Measurements from ENCODE around the gene TBX3. TPM values are rescaled to one million over a fixed set of nuclear protein-coding genes. Genes with fewer than 3 reads are reported as not detected.

Gene TBX3
- total and polyA plus RNA-seq, 2 donors (not counting 3 experiments of a cell fraction or from before 2014, with no cell fraction given), result 0.52 to 2.0 TPM

DNA sequence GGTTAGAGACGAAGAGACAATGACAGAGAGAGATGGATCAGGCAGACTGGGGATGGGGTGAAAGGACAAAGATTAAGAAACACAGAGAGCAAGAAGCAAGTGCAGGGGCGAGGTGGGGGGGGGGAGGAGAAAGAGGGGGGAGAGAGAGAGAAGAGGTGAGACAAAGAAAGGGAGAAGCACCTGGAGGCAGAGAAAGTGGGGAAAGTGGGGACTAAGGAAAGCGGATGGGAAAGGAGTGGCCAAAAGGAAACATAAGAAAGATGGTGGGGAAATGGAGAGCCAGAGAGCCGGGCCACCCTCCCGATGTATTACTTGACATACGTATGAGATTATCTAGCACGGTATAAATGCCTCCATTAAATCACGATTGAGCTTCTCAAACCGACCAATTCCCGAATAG is 18.5 kb upstream of the TBX3 start:
- dilution Hi-C loops (cut with MboI; ENCODE audit: extremely low pct_ligation_motif_present, low sequenced_read_pairs) (no loop called here), intact Hi-C loops (cut with micrococcal nuclease) (no loop called here)
- H3K4me2 ChIP-seq (ENCODE audit: insufficient read depth, low read length), result no peak overlapping the region
- no peaks in the 10 kb centered on the region for H3K9me1 ChIP-seq (replicated peaks; ENCODE audit: control insufficient read depth, extremely low read depth, insufficient read depth, low read length)
- H3K9me3 ChIP-seq (replicated peaks; ENCODE audit: control insufficient read depth, insufficient read depth, low read length), result no peaks in the 10 kb centered on the region
- H2AFZ ChIP-seq (ENCODE audit: low read depth, low read length), result no peak overlapping the region
- ChIA-PET CTCF (interaction anchor here (1.0 to 1.2 kb wide), 2 partner anchors 40 to 1215 kb away, joined by 3 read pairs; no protein-coding TSS in a partner anchor), POLR2A (no interaction called here)
- H3K27me3 ChIP-seq (ENCODE audit: control insufficient read depth in 2 of 2, insufficient read depth in 2 of 2, low read length in 2 of 2), result peaks cover 34 to 38% of the 10 kb centered on the region in 2 experiments
- H3K79me2 ChIP-seq (ENCODE audit: control insufficient read depth, insufficient read depth, low read length), result no peaks in the 10 kb centered on the region
- no peak for DNase-seq (ENCODE audit: low read depth, low spot score)
- no peak overlapping the region for H3K9ac ChIP-seq (replicated peaks; ENCODE audit: extremely low read depth, insufficient read depth, low read length)
- H3K36me3 ChIP-seq (ENCODE audit: control insufficient read depth in 2 of 2, extremely low read depth in 1 of 2, insufficient read depth in 2 of 2, low read length in 2 of 2), result no peaks in the 10 kb centered on the region
- H4K20me1 ChIP-seq (replicated peaks; ENCODE audit: control insufficient read depth, extremely low read depth, insufficient read depth, low read length), result no peaks in the 10 kb centered on the region
- TF ChIP-seq EZH2 (IDR thresholded peaks at IDR 0.05; ENCODE audit: borderline replicate concordance, low read depth, low read length, severe bottlenecking) (no peak), POLR2AphosphoS5 (IDR thresholded peaks at IDR 0.05; ENCODE audit: insufficient read depth, low read depth, low read length) (no peak), GATA2 (IDR thresholded peaks at IDR 0.05; ENCODE audit: insufficient read depth, insufficient read length, low read depth, low read length) (no peak), FOS (IDR thresholded peaks at IDR 0.05; ENCODE audit: borderline replicate concordance, insufficient read depth, low read length) (no peak), POLR2A (IDR thresholded peaks at IDR 0.05; ENCODE audit: low read depth, low read length) (no peak), JUN (IDR thresholded peaks at IDR 0.05; ENCODE audit: borderline replicate concordance, insufficient read depth, insufficient read length, low read depth) (no peak), MYC (IDR thresholded peaks at IDR 0.05; ENCODE audit: low read depth, low read length) (no peak)
- TF ChIP-seq, protein P1, sequence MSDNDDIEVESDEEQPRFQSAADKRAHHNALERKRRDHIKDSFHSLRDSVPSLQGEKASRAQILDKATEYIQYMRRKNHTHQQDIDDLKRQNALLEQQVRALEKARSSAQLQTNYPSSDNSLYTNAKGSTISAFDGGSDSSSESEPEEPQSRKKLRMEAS (IDR thresholded peaks at IDR 0.05; ENCODE audit: insufficient read depth, insufficient read length), result no peak
- TF ChIP-seq, protein P2, sequence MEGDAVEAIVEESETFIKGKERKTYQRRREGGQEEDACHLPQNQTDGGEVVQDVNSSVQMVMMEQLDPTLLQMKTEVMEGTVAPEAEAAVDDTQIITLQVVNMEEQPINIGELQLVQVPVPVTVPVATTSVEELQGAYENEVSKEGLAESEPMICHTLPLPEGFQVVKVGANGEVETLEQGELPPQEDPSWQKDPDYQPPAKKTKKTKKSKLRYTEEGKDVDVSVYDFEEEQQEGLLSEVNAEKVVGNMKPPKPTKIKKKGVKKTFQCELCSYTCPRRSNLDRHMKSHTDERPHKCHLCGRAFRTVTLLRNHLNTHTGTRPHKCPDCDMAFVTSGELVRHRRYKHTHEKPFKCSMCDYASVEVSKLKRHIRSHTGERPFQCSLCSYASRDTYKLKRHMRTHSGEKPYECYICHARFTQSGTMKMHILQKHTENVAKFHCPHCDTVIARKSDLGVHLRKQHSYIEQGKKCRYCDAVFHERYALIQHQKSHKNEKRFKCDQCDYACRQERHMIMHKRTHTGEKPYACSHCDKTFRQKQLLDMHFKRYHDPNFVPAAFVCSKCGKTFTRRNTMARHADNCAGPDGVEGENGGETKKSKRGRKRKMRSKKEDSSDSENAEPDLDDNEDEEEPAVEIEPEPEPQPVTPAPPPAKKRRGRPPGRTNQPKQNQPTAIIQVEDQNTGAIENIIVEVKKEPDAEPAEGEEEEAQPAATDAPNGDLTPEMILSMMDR (IDR thresholded peaks at IDR 0.05; ENCODE audit: extremely low read depth in 1 of 2, insufficient read depth in 1 of 2, low read depth in 1 of 2, low read length in 2 of 2), result no peak
- H3K4me1 ChIP-seq (ENCODE audit: control insufficient read depth, extremely low read depth, insufficient read depth, low read length), result no peaks in the 10 kb centered on the region
- no peak overlapping the region for H3K27ac ChIP-seq (ENCODE audit: insufficient read depth, low read depth, low read length)
- FAIRE-seq, result no peak
- BruUV-seq (replicated peaks), result no TSS peak
- H3K4me3 ChIP-seq (replicated peaks in 1 of 3; ENCODE audit: insufficient read depth in 1 of 3, low read depth in 1 of 3, low read length in 3 of 3), result no peak overlapping the region

Measured in endothelial cell of umbilical vein (primary cell).